HepG2 (cell line): ENCODE data around the gene FAM110D. TPM values are rescaled to one million over a fixed set of nuclear protein-coding genes. Genes with fewer than 3 reads are reported as not detected.

Experiments used
- AGO2 ChIP-seq: fragments of 200-400 bp; formaldehyde crosslinking; optimal IDR thresholded peaks from 2 replicates; pipeline ENCODE3; 2017; ENCODE audit warnings: mild to moderate bottlenecking, low read depth, low read length, moderate library complexity
- ARNTL ChIP-seq: sonication (generic); formaldehyde crosslinking; IDR thresholded peaks from 2 replicates; pipeline ENCODE4 v1.4.0; 2020; ENCODE audit warnings: mild to moderate bottlenecking, missing genetic modification reagents
- ATRX ChIP-seq: sonication (generic); formaldehyde crosslinking; IDR thresholded peaks from 2 replicates; pipeline ENCODE4 v1.4.0; 2020; ENCODE audit warnings: missing genetic modification reagents, borderline replicate concordance
- GATAD1 ChIP-seq: IDR thresholded peaks from 2 replicates; pipeline ENCODE4 v1.6.1; 2016; ENCODE audit warnings: missing genetic modification reagents, missing compliant biosample characterization
- KAT8 ChIP-seq: IDR thresholded peaks from 2 replicates; pipeline ENCODE4 v1.6.1; 2016; ENCODE audit warnings: missing genetic modification reagents, missing compliant biosample characterization
- PLSCR1 ChIP-seq: sonication (generic); formaldehyde crosslinking; IDR thresholded peaks from 2 replicates; pipeline ENCODE4 v1.5.0; 2020; ENCODE audit warnings: missing genetic modification reagents, mild to moderate bottlenecking, borderline replicate concordance
- REL ChIP-seq: sonication (generic); formaldehyde crosslinking; conservative IDR thresholded peaks from 2 replicates; pipeline ENCODE4 v1.8.0; 2022; ENCODE audit warnings: mild to moderate bottlenecking, missing genetic modification reagents, moderate library complexity
- SIN3B ChIP-seq: fragments of 150-350 bp; IDR thresholded peaks from 2 replicates; pipeline ENCODE4 v1.6.1; 2014; ENCODE audit warnings: low read length
- TEAD2 ChIP-seq: sonication (generic); formaldehyde crosslinking; IDR thresholded peaks from 2 replicates; pipeline ENCODE4 v1.9.0; 2021; ENCODE audit warnings: missing genetic modification reagents
- TRAFD1 ChIP-seq: sonication (generic); formaldehyde crosslinking; IDR thresholded peaks from 2 replicates; pipeline ENCODE4 v1.5.1; 2020; ENCODE audit warnings: missing genetic modification reagents, mild to moderate bottlenecking, borderline replicate concordance
- ZMAT3 ChIP-seq: sonication (generic); formaldehyde crosslinking; conservative IDR thresholded peaks from 2 replicates; pipeline ENCODE4 v1.7.0; 2021; ENCODE audit warnings: missing genetic modification reagents
- ZNF143 ChIP-seq: sonication (generic); formaldehyde crosslinking; IDR thresholded peaks from 2 replicates; pipeline ENCODE4 v1.4.0; 2020; ENCODE audit warnings: missing genetic modification reagents
- ZNF770 ChIP-seq: sonication (generic); formaldehyde crosslinking; IDR thresholded peaks from 2 replicates; pipeline ENCODE4 v1.5.0; 2020; ENCODE audit warnings: mild to moderate bottlenecking, missing genetic modification reagents
- ZNF777 ChIP-seq: sonication (generic); formaldehyde crosslinking; IDR thresholded peaks from 2 replicates; pipeline ENCODE4 v1.4.0; 2020; ENCODE audit warnings: missing genetic modification reagents
- ZSCAN25 ChIP-seq: sonication (generic); formaldehyde crosslinking; IDR thresholded peaks from 2 replicates; pipeline ENCODE4 v1.8.0; 2022; ENCODE audit warnings: mild to moderate bottlenecking, missing genetic modification reagents
- polyA plus RNA-seq, 8 experiments: library from polyadenylated mRNA; depleted of rRNA in 3 of 8; stranded (reverse) in 7 of 8; unstranded in 1 of 8; fragments of >200 nt; fragmentation: Illumina TruSeq in 4 of 8; extraction: Trizol in 4 of 8; gene quantifications; 2 replicates each; pipeline versions ENCODE4 v1.2.1 to v1.2.3, GENCODE V29; 2011 to 2016; ENCODE audit warnings: low read depth in 4 of 8, missing spikeins in 1 of 8, mixed read lengths in 1 of 8; ENCODE audit not compliant: insufficient read depth in 1 of 8
- total RNA-seq, 5 experiments: library from RNA; depleted of rRNA; stranded (reverse); fragments of >200 nt; fragmentation: Illumina TruSeq; extraction: Trizol; gene quantifications; 2 replicates each; pipeline ENCODE4 v1.2.3, GENCODE V29; 2016; ENCODE audit warnings: low read depth in 1 of 5
- TF ChIP-seq, protein P1 (sequence below): sonication (generic); formaldehyde crosslinking; IDR thresholded peaks from 2 replicates; pipeline ENCODE4 v1.4.0; 2020; ENCODE audit warnings: missing genetic modification reagents
- TF ChIP-seq, protein P2 (sequence below): sonication (generic); formaldehyde crosslinking; IDR thresholded peaks from 2 replicates; pipeline ENCODE4 v1.4.0; 2020; ENCODE audit warnings: missing genetic modification reagents
- TF ChIP-seq, protein P3 (sequence below): sonication (generic); formaldehyde crosslinking; IDR thresholded peaks from 2 replicates; pipeline ENCODE4 v1.8.1; 2023; ENCODE audit warnings: mild to moderate bottlenecking, missing genetic modification reagents
- TF ChIP-seq, protein P4 (sequence below): sonication (generic); formaldehyde crosslinking; IDR thresholded peaks from 2 replicates; pipeline ENCODE4 v1.4.0; 2020; ENCODE audit warnings: mild to moderate bottlenecking, missing genetic modification reagents

The FAM110D gene
- total and polyA plus RNA-seq, 2 of the 13 experiments (the other 11 are each of a cell fraction or from before 2014, with no cell fraction given) = not detected

DNA sequence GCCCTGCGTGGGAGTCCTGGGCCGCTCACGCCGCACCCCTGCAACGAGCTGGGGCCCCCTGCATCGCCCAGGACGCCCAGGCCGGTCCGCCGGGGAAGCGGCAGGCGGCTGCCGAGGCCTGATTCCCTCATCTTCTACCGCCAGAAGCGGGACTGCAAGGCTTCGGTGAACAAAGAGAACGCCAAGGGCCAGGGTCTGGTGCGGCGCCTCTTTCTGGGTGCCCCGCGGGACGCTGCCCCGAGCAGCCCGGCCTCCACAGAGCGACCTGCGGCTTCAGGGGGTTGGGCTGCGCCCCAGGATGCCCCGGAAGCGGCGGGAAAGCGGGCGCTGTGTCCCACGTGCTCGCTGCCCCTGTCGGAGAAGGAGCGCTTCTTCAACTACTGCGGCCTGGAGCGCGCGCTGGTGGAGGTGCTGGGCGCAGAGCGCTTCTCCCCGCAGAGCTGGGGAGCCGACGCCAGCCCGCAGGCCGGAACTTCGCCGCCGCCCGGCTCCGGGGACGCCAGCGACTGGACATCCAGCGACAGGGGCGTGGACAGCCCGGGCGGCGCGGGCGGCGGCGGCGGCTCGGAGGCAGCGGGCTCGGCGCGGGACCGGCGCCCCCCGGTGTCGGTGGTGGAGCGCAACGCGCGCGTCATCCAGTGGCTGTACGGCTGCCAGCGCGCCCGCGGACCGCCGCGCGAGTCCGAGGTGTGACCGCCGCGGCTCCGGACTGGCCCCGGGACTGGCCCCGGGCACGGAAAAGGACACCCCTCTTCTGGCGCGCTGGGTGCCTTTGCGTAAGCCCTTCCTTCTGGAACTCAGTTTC is 2.7 kb downstream of the FAM110D start (continued):
- no peak for TF ChIP-seq PLSCR1 (CRISPR knock-in tag)
- peak; percentile 64; the same call in 1 of the 2 replicates for TF ChIP-seq ZSCAN25
- TF ChIP-seq, protein P1, sequence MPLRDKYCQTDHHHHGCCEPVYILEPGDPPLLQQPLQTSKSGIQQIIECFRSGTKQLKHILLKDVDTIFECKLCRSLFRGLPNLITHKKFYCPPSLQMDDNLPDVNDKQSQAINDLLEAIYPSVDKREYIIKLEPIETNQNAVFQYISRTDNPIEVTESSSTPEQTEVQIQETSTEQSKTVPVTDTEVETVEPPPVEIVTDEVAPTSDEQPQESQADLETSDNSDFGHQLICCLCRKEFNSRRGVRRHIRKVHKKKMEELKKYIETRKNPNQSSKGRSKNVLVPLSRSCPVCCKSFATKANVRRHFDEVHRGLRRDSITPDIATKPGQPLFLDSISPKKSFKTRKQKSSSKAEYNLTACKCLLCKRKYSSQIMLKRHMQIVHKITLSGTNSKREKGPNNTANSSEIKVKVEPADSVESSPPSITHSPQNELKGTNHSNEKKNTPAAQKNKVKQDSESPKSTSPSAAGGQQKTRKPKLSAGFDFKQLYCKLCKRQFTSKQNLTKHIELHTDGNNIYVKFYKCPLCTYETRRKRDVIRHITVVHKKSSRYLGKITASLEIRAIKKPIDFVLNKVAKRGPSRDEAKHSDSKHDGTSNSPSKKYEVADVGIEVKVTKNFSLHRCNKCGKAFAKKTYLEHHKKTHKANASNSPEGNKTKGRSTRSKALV (CRISPR knock-in tag) = peak; percentile 88
- TF ChIP-seq, protein P2, sequence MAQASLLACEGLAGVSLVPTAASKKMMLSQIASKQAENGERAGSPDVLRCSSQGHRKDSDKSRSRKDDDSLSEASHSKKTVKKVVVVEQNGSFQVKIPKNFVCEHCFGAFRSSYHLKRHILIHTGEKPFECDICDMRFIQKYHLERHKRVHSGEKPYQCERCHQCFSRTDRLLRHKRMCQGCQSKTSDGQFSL = peak; percentile 37; the same call in 1 of the 2 replicates
- no peak for TF ChIP-seq TRAFD1 (CRISPR knock-in tag)
- no peak for TF ChIP-seq ZNF770 (CRISPR knock-in tag)
- TF ChIP-seq ATRX (CRISPR knock-in tag) = no peak
- TF ChIP-seq KAT8 (CRISPR knock-in tag) = no peak
- TF ChIP-seq GATAD1 (CRISPR knock-in tag) = no peak
- TF ChIP-seq, protein P3, sequence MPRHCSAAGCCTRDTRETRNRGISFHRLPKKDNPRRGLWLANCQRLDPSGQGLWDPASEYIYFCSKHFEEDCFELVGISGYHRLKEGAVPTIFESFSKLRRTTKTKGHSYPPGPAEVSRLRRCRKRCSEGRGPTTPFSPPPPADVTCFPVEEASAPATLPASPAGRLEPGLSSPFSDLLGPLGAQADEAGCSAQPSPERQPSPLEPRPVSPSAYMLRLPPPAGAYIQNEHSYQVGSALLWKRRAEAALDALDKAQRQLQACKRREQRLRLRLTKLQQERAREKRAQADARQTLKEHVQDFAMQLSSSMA (CRISPR knock-in tag) = 0 out of 2 replicates have a peak, but pooled peaks have one; percentile 56
- TF ChIP-seq AGO2 = no peak
- TF ChIP-seq ZNF777 (CRISPR knock-in tag) = peak; percentile 52; the same call in 1 of the 2 replicates
- TF ChIP-seq ZMAT3 (CRISPR knock-in tag) = 0 out of 2 replicates have a peak, but pooled peaks have one; percentile 70
- 0 out of 2 replicates have a peak, but pooled peaks have one; percentile 44 for TF ChIP-seq REL
- TF ChIP-seq TEAD2 (CRISPR knock-in tag) = no peak
- TF ChIP-seq ARNTL (CRISPR knock-in tag) = no peak
- TF ChIP-seq SIN3B = no peak
- TF ChIP-seq, protein P4, sequence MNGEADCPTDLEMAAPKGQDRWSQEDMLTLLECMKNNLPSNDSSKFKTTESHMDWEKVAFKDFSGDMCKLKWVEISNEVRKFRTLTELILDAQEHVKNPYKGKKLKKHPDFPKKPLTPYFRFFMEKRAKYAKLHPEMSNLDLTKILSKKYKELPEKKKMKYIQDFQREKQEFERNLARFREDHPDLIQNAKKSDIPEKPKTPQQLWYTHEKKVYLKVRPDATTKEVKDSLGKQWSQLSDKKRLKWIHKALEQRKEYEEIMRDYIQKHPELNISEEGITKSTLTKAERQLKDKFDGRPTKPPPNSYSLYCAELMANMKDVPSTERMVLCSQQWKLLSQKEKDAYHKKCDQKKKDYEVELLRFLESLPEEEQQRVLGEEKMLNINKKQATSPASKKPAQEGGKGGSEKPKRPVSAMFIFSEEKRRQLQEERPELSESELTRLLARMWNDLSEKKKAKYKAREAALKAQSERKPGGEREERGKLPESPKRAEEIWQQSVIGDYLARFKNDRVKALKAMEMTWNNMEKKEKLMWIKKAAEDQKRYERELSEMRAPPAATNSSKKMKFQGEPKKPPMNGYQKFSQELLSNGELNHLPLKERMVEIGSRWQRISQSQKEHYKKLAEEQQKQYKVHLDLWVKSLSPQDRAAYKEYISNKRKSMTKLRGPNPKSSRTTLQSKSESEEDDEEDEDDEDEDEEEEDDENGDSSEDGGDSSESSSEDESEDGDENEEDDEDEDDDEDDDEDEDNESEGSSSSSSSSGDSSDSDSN (CRISPR knock-in tag) = peak; percentile 88
- TF ChIP-seq ZNF143 (CRISPR knock-in tag) = peak; percentile 39; the same call in 1 of the 2 replicates
